HG02938 (cell line): ENCODE results near the gene BTBD18.
"Not testable (repeated sequence)": the region's sequence is repeated elsewhere in the genome, so short reads cannot be mapped to it uniquely, and the experiment has no call there.

ENCODE experiments used
- ATAC-seq: cut with Tn5 transposase; IDR thresholded peaks from one replicate; pipeline ENCODE4 v1.9.1; 2021; ENCODE audit warnings: mild to moderate bottlenecking, moderate library complexity; ENCODE audit not compliant: unreplicated experiment

BTBD18 gene

DNA sequence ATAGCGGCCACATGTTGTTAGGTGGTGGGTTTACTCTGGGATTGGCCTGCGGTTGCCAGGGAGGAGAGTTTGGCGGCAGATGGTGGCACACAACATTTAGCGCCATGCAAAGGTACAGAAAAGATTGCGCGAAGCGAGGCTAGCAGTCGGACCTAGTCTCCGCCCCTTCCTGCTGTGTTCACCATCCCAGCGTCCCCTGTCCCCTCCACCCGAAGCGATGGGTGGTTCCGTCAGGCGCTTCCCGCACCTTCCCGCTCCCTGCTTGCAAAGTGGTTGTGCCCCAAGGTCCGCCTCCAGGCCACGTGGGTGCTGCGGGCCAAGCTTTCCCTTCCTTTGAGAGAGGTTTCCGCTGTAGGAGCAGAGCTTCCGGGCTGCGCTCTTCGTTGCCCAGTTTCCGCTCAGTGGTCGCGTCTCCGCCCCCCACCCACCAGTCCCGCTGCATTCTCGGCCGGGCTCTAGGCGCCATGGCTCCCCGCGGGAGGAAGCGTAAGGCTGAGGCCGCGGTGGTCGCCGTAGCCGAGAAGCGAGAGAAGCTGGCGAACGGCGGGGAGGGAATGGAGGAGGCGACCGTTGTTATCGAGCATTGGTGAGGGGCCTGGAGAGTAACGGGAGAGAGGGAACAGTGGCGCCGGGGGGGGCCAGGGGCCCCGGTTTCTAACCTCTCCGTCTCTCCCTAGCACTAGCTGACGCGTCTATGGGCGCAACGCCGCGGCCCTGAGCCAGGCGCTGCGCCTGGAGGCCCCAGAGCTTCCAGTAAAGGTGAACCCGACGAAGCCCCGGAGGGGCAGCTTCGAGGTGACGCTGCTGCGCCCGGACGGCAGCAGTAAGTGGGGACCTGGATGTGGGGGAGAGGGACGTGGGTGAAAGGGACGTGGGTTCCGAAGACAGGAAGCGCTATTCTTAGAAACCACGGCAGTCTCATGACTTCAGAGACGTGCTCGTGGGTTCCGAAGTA lies 10.2 kb downstream of the BTBD18 start, which contains the start of gene SELENOH:
TSS of gene SELENOH (plus strand) at position 360 of the 955 bp plus-strand sequence. CDS start at position 465, 105 bp downstream.
- peak; percentile 84 for ATAC-seq

- no peak for ATAC-seq
Measured at GRCh38 chr11:57735619-57736298, 15.9 kb downstream of the BTBD18 start.

DNA sequence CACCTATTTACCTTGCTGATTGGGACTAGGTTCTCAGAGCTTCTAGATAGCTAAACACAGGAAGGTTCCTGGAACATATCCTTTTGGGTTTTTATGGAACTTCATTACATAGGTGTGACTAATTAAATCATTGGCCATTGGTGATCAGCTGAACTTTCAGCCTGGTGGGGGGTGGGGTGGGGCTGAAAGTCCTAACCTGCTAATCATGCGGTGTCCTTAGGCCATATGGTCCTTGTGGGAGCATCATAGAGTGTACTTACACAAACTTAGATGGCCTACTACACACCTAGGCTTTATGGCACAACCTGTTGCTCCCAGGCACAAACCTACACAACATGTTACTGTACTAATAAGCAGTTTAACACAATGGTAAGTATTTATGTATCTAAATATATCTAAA lies 19.0 kb downstream of the BTBD18 start:
- ATAC-seq: no peak

DNA sequence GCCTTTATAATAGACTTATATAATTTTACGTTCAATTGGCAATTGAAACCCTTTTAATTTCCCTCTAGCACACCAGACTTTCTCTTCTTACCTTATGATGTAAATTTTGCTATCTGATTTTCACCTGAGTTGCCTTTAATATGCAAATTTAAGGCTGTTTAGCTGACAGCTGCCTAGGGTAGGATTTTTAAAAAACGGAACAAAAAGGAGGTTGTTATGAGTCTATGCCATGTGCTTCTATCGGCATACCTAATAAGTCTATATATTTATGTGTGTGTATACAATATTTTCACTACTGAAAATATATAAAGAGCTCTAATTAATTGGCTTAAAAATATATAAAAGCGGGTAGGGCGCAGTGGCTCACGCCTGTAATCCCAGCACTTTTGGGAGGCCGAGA lies 22.1 kb downstream of the BTBD18 start:
- ATAC-seq: no peak

GRCh38 chr11:57728829-57729228 lies 22.8 kb downstream of the BTBD18 start:
- no peak for ATAC-seq

- ATAC-seq: no peak
Measured at GRCh38 chr11:57727185-57727584, 24.4 kb downstream of the BTBD18 start.

DNA sequence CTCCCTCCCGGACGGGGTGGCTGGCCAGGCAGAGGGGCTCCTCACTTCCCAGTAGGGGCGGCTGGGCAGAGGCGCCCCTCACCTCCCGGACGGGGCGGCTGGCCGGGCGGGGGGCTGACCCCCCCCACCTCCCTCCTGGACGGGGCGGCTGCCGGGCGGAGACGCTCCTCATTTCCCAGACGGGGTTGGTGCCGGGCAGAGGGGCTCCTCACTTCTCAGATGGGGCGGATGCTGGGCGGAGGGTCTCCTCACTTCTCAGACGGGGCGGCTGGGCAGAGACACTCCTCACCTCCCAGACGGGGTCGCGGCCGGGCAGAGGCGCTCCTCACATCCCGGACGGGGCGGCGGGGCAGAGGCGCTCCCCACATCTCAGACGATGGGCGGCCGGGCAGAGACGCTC lies 34.9 kb downstream of the BTBD18 start:
- not testable (repeated sequence) for ATAC-seq

GRCh38 chr11:57713835-57714234 lies 37.8 kb downstream of the BTBD18 start:
- no peak for ATAC-seq

DNA sequence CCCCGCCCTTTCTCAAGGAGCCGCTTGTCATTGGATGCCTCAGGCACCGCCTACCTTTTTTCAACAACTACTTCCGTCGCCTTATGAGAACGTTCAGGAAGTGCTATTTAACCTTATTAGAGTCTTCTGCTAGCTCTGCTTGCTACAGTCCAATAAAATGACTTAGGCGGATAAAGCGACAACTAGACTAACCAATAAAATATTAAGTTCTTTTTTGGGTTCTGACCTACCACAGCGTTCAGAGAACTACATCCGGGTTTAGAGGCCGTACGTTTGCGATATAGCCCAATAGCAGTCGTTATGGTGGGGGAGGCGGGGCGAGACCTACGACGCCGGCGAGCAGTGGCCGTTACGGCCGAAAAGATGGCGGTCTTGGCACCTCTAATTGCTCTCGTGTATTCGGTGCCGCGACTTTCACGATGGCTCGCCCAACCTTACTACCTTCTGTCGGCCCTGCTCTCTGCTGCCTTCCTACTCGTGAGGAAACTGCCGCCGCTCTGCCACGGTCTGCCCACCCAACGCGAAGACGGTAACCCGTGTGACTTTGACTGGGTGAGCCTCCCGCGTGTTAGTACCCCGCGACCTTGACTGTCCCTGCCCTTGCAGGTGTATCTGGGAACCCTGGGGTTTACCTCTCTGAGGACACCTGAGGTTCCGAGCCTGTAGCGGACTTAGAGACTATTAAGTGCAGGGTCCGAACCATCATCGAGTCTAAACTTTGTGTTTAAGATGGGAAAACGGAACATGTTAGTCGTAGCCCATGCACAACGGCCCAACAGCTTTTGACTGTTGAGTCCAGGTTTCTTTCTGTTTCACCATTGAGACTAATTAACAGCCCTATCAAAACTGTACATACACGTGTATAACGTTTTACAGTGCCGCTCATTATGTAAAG lies 39.1 kb downstream of the BTBD18 start, which contains the start of gene TMX2:
TSS of gene TMX2 (plus strand) at position 338 of the 895 bp plus-strand sequence. CDS start at position 364, 26 bp downstream.
- peak; percentile 95 for ATAC-seq

GRCh38 chr11:57711414-57712255 lies 40.0 kb downstream of the BTBD18 start, which contains the start of gene MED19:
Gene MED19, minus strand, starts transcription at chr11:57712215. Its CDS starts 36 bp downstream, at chr11:57712179.
- ATAC-seq: peak; percentile 46

DNA sequence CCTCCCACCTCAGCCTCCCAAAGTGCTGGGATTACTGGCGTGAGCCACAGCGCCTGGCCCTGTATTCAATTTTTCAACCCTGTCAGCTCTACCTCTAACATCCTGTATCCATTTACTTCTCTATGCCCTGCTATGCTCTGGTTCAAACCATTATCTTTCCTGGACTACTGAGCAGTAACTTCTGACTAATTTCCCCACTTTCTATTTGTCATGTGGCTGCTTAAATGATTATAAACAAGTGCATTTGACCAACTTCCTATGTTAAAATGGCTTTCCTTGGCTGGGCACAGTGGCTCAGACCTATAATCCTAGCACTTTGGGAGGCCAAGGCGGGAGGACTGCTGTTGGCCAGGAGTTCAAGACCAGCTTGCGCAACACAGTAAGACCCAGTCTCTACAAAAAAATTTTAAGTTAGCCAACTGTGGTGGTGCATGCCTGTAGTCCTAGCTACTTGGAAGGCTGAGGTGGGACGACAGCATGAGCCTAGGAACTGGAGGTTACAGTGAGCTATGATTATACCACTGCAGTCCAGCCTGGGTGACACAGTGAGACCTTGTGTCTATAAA lies 41.7 kb downstream of the BTBD18 start:
- no peak for ATAC-seq

DNA sequence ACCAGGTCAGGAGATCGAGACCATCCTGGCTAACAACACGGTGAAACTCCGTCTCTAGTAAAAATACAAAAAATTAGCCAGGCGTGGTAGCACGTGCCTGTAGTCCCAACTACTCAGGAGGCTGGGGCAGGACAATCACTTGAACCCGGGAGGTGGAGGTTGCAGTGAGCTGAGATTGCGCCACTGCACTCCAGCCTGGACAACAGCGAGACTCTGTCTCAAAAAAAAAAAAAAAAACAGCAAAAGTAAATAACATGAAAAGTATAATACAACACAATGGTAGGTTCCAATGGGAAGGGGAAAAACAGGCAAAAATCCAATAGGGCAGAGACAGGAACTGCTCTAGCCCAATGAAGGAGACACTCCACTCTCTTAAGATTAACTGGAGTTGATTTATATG lies 46.2 kb downstream of the BTBD18 start:
- ATAC-seq: not testable (repeated sequence)

GRCh38 chr11:57704932-57705331 lies 46.7 kb downstream of the BTBD18 start:
- ATAC-seq: no peak

DNA sequence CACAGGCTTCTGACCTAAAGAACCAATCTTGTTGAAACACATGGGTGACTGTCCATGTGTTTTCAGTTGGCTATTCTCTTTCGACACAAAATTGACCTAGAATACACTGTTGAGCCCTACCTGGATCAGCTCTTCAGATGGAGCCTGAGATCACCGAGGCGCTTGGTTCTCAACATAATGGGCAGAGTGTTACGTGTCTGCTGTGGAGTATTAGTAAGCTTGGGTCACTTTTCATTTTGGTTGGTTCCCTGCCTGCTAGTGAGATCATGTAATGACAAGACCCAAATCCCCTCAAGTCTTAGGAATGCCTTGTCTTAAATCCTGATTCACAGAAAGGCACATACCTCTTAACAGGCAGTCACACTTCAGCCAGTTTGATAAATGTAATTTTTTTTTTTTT lies 48.3 kb downstream of the BTBD18 start:
- ATAC-seq: no peak

GRCh38 chr11:57700425-57700824 lies 51.2 kb downstream of the BTBD18 start:
- ATAC-seq: no peak

GRCh38 chr11:57699813-57700212 lies 51.8 kb downstream of the BTBD18 start:
- ATAC-seq: no peak

- ATAC-seq: no peak
Measured at GRCh38 chr11:57698843-57699365, 52.7 kb downstream of the BTBD18 start.
